B cell (primary cell): Measurements from ENCODE around the gene CACNG8. TPM values are rescaled to one million over a fixed set of nuclear protein-coding genes. Genes with fewer than 3 reads are reported as not detected.

ENCODE experiments used
- ATAC-seq: fragments of 200-7000 bp; cut with Tn5 transposase; one replicate; pipeline ENCODE4 v1.10.0; 2021; ENCODE audit warnings: low read depth, mild to moderate bottlenecking, moderate number of reproducible peaks, moderate library complexity
- CTCF ChIA-PET: fragments of 350-600 bp; sonication (Branson Sonifier 250); formaldehyde crosslinking; loops from one replicate; lab custom pipeline; 2021; ENCODE audit warnings: antibody characterized with exemption, inconsistent platforms; lab: Charles Lee
- POLR2A ChIA-PET: fragments of 350-600 bp; sonication (Branson Sonifier 250); formaldehyde crosslinking; loops from one replicate; lab custom pipeline; 2021; ENCODE audit warnings: antibody characterized with exemption; lab: Charles Lee
- DNase-seq: peaks from one replicate; pipeline ENCODE4 v3.0.0; 2013
- H2AFZ ChIP-seq: 2 replicates; pipeline ENCODE4 v1.6.1; 2012; ENCODE audit warnings: mild to moderate bottlenecking, low read depth, low read length; ENCODE audit not compliant: insufficient read depth, poor library complexity, severe bottlenecking
- H3K27ac ChIP-seq, 2 donors: 1 replicate in 1 of 2; 2 replicates in 1 of 2; pipeline ENCODE4 v1.5.1; 2012 to 2013; ENCODE audit warnings: low read length in 2 of 2, mild to moderate bottlenecking in 2 of 2, moderate library complexity in 1 of 2
- H3K27me3 ChIP-seq, 4 experiments: fragments of 200-600 bp in 1 of 4; sonication (generic) in 1 of 4; replicated peaks in 1 of 4; 1 replicate in 2 of 4; 2 replicates in 2 of 4; pipeline versions ENCODE4 v1.6.1 to v1.7.0; 2013 to 2016; ENCODE audit warnings: low read length in 3 of 4, mild to moderate bottlenecking in 2 of 4, mixed read lengths in 1 of 4, moderate library complexity in 1 of 4; ENCODE audit not compliant: insufficient read depth in 4 of 4, control insufficient read depth in 3 of 4; ENCODE audit errors: control extremely low read depth in 1 of 4
- H3K36me3 ChIP-seq, 2 experiments: replicated peaks in 1 of 2; 1 replicate in 1 of 2; 2 replicates in 1 of 2; pipeline versions ENCODE4 v1.6.1 to v1.7.1; 2013; ENCODE audit warnings: low read length in 1 of 2; ENCODE audit not compliant: insufficient read depth in 2 of 2, control insufficient read depth in 1 of 2; ENCODE audit errors: control extremely low read depth in 1 of 2, extremely low read depth in 1 of 2
- H3K4me1 ChIP-seq, 2 donors: fragments of 200-600 bp in 1 of 2; sonication (generic) in 1 of 2; 1 replicate in 1 of 2; 2 replicates in 1 of 2; pipeline versions ENCODE4 v1.5.1 to v1.6.1; 2013 to 2017; ENCODE audit warnings: low read length in 2 of 2; ENCODE audit not compliant: control insufficient read depth in 2 of 2, insufficient read depth in 2 of 2
- H3K4me2 ChIP-seq: replicated peaks from 2 replicates; pipeline ENCODE3; 2012; ENCODE audit warnings: mild to moderate bottlenecking, low read depth, low read length; ENCODE audit not compliant: poor library complexity, severe bottlenecking
- H3K4me3 ChIP-seq, 5 experiments: fragments of 200-600 bp in 1 of 5; sonication (generic) in 1 of 5; 1 replicate in 3 of 5; 2 replicates in 2 of 5; pipeline versions ENCODE4 v1.5.1 to v1.7.0; 2011 to 2016; ENCODE audit warnings: low read length in 4 of 5, mild to moderate bottlenecking in 4 of 5, low read depth in 2 of 5, control low read depth in 1 of 5, moderate library complexity in 1 of 5; ENCODE audit not compliant: insufficient read depth in 1 of 5; ENCODE audit errors: control extremely low read depth in 1 of 5, extremely low read depth in 1 of 5
- H3K79me2 ChIP-seq: fragments of 200-600 bp; sonication (generic); one replicate; pipeline ENCODE4 v1.6.0; 2016; ENCODE audit warnings: low read length; ENCODE audit not compliant: control insufficient read depth, insufficient read depth
- H3K9ac ChIP-seq: fragments of 200-600 bp; sonication (generic); 2 replicates; pipeline ENCODE4 v1.6.1; 2017; ENCODE audit warnings: mild to moderate bottlenecking, low read length, moderate library complexity
- H3K9me3 ChIP-seq, 3 donors: one replicate each; pipeline versions ENCODE4 v1.6.1 to v1.7.1; 2013; ENCODE audit warnings: low read length in 2 of 3; ENCODE audit not compliant: control insufficient read depth in 2 of 3, insufficient read depth in 1 of 3; ENCODE audit errors: control extremely low read depth in 1 of 3
- H4K20me1 ChIP-seq: 2 replicates; pipeline ENCODE4 v1.6.0; 2012; ENCODE audit warnings: mild to moderate bottlenecking, low read length; ENCODE audit not compliant: insufficient read depth, control insufficient read depth, poor library complexity, severe bottlenecking
- H3K27ac Mint-ChIP-seq: one replicate; pipeline ENCODE4 v1.8.0; 2021; ENCODE audit warnings: mixed read lengths
- H3K27me3 Mint-ChIP-seq: one replicate; pipeline ENCODE4 v1.8.0; 2021; ENCODE audit warnings: mixed read lengths
- H3K4me1 Mint-ChIP-seq: one replicate; pipeline ENCODE4 v1.8.0; 2021; ENCODE audit warnings: mixed read lengths
- H3K4me3 Mint-ChIP-seq: one replicate; pipeline ENCODE4 v1.8.0; 2021; ENCODE audit warnings: mixed read lengths
- H3K9me3 Mint-ChIP-seq: one replicate; pipeline ENCODE4 v1.8.0; 2022; ENCODE audit warnings: mixed read lengths; ENCODE audit not compliant: insufficient read depth
- EZH2 ChIP-seq: IDR thresholded peaks from 2 replicates; pipeline ENCODE4 v1.6.1; 2012; ENCODE audit warnings: borderline replicate concordance, low read depth, mild to moderate bottlenecking, moderate library complexity, low read length; ENCODE audit not compliant: insufficient read depth, poor library complexity, severe bottlenecking
- WGBS: methylation state at CpG from one replicate; pipeline ENCODE4 v1.1.5; 2013; ENCODE audit warnings: missing lambda C conversion rate; ENCODE audit not compliant: insufficient coverage; 5-methylcytosine and 5-hydroxymethylcytosine counted together
- intact Hi-C: fragments of 100-400 bp; cut with micrococcal nuclease; formaldehyde crosslinking; loops from one replicate; pipeline ENCODE4 v1.10.0; 2022
- polyA plus RNA-seq: library from polyadenylated mRNA; depleted of rRNA; stranded (reverse); fragments of >200 nt; gene quantifications from 2 replicates; pipeline ENCODE4 v1.2.3, GENCODE V29; 2012
- total RNA-seq, 2 donors: library from RNA; stranded (reverse); fragments of 120-200 nt in 1 of 2; gene quantifications; 1 replicate in 1 of 2; 2 replicates in 1 of 2; pipeline versions ENCODE4 v1.2.3 to v1.2.4, GENCODE V29; 2013 to 2022
- TF ChIP-seq, protein P1 (sequence below): fragments of 200-600 bp; IDR thresholded peaks from one replicate; pipeline ENCODE4 v1.8.0; 2022; ENCODE audit warnings: antibody characterized with exemption, mild to moderate bottlenecking

CACNG8 gene
- total and polyA plus RNA-seq, 2 donors (not counting 1 experiment from before 2014, with no cell fraction given): not detected

DNA sequence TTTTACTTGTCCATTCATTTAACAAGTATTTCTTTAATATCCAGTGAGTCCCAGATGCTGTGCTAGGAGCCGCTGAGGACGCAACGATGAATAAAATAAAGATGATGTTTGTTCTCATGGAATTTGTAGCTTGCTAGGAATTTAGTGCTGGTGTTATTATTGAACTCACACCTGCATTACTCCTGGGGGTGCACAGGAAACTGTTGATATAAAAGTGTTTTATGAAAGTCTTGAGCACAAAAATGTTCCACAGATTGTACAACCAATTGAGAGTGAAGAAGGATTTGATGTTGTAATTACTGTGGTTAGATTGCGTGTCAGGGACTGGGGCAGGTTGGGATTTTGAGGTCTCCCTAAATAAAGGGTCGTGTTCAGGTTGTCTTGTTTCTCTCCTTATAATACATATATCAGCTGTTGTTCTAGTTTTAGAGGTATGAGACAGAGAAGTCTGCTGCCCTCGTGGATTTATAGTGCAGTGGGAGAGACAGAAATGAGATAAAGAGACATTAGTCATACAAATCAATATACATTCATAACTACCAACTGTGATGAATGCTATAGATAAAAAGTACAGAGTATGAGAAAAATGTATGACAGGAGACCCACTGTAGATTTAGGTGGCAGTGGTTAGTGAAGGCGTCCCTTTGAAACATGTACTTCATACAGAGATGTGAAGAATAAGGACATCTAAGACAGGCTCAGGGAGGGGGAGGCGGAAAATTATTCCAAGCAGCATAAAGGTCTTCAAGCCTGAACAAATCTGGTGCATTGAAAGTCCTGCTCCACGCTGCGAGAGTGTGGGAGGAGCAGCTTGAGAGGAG is 40.0 kb downstream of the CACNG8 start:
- H2AFZ ChIP-seq: no peak overlapping the region
- peaks cover 15% of the 10 kb centered on the region for H3K27me3 Mint-ChIP-seq

DNA sequence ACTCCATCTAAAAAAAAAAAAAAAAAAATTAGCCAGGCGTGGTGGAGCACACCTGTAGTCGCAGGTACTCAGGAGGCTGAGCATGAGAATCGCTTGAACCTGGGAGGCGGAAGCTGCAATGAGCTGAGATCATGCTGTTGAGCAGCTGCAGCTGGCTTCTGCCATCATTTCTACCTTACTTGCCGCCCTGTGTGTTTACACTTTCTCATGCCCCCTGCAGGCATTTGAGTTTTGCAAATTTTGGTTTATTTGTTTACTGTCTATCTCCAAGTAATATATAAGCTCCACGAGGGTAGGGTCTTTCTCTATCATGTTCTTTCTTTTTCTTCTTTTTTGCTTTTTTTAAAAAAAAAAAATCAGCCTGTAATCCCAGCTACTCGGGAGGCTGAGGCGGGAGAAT is 46.7 kb downstream of the CACNG8 start:
- H3K9ac ChIP-seq: no peak overlapping the region
- Mint-ChIP-seq H3K27ac (no peak overlapping the region), H3K9me3 (no peaks in the 10 kb centered on the region), H3K27me3 (peaks cover 10% of the 10 kb centered on the region), H3K4me3 (no peak overlapping the region), H3K4me1 (no peaks in the 10 kb centered on the region)
- DNase-seq: no peak
- TF ChIP-seq, protein P1, sequence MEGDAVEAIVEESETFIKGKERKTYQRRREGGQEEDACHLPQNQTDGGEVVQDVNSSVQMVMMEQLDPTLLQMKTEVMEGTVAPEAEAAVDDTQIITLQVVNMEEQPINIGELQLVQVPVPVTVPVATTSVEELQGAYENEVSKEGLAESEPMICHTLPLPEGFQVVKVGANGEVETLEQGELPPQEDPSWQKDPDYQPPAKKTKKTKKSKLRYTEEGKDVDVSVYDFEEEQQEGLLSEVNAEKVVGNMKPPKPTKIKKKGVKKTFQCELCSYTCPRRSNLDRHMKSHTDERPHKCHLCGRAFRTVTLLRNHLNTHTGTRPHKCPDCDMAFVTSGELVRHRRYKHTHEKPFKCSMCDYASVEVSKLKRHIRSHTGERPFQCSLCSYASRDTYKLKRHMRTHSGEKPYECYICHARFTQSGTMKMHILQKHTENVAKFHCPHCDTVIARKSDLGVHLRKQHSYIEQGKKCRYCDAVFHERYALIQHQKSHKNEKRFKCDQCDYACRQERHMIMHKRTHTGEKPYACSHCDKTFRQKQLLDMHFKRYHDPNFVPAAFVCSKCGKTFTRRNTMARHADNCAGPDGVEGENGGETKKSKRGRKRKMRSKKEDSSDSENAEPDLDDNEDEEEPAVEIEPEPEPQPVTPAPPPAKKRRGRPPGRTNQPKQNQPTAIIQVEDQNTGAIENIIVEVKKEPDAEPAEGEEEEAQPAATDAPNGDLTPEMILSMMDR: no peak
- TF ChIP-seq EZH2: no peak
- no peaks in the 10 kb centered on the region for H4K20me1 ChIP-seq
- no peak overlapping the region for H2AFZ ChIP-seq
- ChIA-PET POLR2A (no interaction called here), CTCF (no interaction called here)
- no peaks in the 10 kb centered on the region for H3K27me3 ChIP-seq
- 94% methylated on average over 6 of the region's 8 CpGs for WGBS
- no peak overlapping the region for H3K27ac ChIP-seq
- ATAC-seq: no peak
- H3K9me3 ChIP-seq: peaks cover 0 to 6% (median 0%) of the 10 kb centered on the region in 3 donors
- no peaks in the 10 kb centered on the region for H3K4me1 ChIP-seq
- no peaks in the 10 kb centered on the region for H3K36me3 ChIP-seq
- H3K4me2 ChIP-seq: no peak overlapping the region
- H3K79me2 ChIP-seq: no peaks in the 10 kb centered on the region
- intact Hi-C loops: no loop called here
- H3K4me3 ChIP-seq: no peak overlapping the region

More for the DNA sequence above, 40.0 kb downstream of the CACNG8 start:
- no peaks in the 10 kb centered on the region for H3K4me1 Mint-ChIP-seq
- no peaks in the 10 kb centered on the region for H3K9me3 Mint-ChIP-seq
- 100% methylated on average over 2 of the region's 10 CpGs for WGBS
- CTCF ChIA-PET: interaction anchor here (1.5 kb wide), 1 partner anchor 21 kb away, joined by 5 read pairs; no protein-coding TSS in a partner anchor
- H4K20me1 ChIP-seq: no peaks in the 10 kb centered on the region
- POLR2A ChIA-PET: no interaction called here
- H3K27ac ChIP-seq: no peak overlapping the region
- no peak overlapping the region for H3K4me2 ChIP-seq
- no peak for TF ChIP-seq EZH2
- TF ChIP-seq, protein P1: no peak
- H3K4me3 ChIP-seq: no peak overlapping the region
- no peaks in the 10 kb centered on the region for H3K79me2 ChIP-seq
- H3K36me3 ChIP-seq: no peaks in the 10 kb centered on the region
- H3K9ac ChIP-seq: no peak overlapping the region
- no peak overlapping the region for H3K4me3 Mint-ChIP-seq
- no peaks in the 10 kb centered on the region for H3K4me1 ChIP-seq
- no peak overlapping the region for H3K27ac Mint-ChIP-seq
- DNase-seq: no peak
- H3K27me3 ChIP-seq: peaks cover 0 to 3% (median 0%) of the 10 kb centered on the region in 4 experiments
- no peak for ATAC-seq
- intact Hi-C loops: no loop called here
- H3K9me3 ChIP-seq: peaks cover 0 to 11% (median 0%) of the 10 kb centered on the region in 3 donors
